NCI-H1048 (cell line): ENCODE data around the gene AUNIP.

Experiments
- DNase-seq: peaks from one replicate; lab custom pipeline; 2025; lab: John Stamatoyannopoulos, UW

The AUNIP gene

DNA sequence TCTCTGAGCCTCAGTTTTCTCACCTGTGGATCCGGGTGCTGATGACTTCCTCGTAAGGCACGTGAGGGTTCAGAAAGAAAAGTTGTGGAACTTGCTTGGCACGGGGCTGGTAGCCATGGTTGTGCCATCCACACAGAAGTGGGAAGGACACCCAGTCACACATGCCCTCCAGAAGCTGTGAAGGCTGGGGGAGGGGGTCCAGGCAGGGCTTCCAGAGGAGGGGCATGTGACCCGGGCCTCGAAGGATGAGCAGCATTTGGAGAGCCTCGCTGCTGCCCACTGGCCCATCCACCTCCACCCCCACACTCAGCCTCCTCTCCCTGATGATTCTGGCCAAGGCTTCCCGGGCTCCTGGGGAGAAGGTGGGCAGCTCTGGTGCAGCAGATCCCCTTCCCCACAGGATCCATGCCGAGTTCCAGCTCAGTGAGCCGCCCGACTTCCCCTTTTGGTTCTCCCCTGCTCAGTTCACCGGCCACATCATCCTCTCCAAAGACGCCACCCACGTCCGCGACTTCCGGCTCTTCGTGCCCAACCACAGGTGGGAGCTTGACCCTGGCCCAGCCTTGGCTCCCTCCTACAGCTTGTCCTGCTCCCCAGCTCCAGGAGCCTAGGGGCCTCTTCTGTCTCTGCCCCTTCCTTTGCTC is 49.9 kb downstream of the AUNIP start:
- no peak for DNase-seq

DNA sequence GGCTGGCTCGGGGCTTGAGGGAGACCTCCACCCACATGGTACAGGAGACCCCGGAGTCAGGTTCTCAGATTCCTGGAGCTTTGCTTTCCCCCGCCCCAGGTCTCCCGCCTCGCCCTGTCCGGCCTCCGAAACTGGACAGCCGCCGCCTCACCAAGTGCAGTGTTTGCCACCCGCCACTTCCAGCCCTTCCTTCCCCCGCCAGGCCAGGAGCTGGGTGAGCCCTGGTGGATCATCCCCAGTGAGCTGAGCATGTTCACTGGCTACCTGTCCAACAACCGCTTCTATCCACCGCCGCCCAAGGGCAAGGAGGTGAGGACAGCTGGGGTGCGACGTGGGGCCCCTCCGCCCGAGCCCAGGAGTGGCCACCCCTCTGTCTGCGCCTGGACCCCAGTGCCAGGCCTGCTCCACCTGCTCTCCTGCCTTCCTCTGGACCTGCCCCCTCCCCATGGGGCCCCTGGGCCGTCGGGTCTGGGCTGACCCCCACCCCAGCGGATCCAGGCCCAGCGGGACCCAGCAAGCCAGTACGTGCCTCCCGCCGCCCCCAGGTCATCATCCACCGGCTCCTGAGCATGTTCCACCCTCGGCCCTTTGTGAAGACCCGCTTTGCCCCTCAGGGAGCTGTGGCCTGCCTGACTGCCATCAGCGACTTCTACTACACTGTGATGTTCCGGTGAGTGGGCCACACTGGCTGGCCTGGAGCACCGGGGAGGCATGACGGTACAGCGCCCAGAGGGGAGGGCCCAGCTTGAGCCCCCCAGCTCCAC is 50.6 kb downstream of the AUNIP start:
- no peak for DNase-seq

DNA sequence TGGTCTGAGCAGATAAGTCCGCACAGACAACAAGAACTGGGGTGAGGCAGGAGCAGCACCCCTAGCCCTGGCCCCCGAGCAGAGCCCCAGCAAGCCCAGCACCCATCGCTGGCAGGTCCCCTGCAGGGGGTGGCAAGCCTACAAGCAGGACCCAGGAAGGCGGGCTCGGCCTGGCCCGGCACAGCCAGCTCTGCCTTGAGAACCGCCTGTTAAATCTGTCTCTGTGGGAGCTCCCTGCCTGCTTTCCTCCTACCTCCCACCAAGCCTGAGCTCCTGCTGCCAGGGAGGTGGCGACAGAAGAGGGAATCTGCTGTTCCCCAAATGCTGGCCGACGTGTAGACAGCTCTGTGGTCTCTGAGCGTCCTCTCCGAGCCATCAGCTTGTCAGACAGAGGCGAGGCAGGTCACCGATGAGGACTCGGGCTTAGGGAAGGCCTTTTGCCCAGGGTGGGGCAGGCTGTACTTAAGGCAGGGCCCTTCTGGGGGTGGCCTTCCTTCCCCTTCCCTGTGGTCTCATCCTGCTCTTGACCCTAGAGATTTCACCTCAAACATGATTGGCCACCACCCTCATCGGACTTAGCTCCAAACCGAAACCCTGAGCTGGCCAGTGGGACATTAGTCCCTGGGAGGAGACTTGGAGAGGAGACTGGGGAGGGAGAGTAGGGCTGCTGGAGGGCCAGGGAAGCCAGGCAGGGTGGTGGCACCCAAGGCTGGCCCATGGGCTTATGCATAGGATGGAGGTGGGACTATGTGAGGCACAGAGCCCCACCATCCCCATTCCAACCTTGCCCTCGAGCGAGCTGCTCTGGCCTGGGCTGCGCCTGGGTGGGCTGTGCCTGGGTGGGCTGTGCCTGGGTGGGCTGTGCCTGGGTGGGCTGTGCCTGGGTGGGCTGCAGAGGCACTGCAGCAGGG is 51.5 kb downstream of the AUNIP start:
- DNase-seq = no peak

DNA sequence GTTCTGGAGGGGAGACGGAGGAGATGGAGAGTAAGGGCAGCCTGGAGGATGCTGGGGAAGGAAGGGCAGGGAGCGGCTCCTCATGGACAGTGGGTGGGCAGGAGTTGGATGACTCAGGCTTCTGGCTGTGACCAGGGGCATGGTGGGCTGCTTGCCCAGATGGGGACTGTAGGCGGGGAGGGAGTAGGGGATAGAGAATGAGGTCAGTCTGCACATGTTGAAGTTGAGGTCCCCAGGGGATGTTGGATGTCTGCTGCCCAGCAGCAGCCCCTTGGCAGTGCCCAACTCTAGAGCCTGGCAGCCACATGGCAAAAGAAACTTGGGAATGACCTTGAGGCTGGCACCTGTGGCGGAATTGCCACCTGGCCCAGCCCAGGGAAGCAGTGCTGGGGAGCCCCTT is 52.8 kb downstream of the AUNIP start:
- no peak for DNase-seq

DNA sequence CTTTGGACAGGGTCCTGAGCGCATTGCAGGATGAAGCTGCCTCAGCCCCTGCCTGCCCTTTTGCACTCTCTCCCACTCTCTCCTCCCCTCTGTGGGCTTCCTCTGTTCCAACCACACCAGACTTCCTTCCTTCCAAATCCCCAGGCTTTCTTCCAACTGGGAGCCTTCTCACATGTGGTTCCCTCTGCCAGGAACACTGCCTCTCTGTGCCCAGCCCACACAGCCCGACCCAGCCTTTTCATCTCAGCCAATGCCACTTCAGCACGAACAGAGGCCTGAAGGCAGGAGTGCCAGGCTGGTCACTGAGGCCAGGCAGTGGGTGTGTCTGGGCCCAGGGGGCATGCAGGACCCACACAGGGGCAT is 53.4 kb downstream of the AUNIP start:
- no peak for DNase-seq

DNA sequence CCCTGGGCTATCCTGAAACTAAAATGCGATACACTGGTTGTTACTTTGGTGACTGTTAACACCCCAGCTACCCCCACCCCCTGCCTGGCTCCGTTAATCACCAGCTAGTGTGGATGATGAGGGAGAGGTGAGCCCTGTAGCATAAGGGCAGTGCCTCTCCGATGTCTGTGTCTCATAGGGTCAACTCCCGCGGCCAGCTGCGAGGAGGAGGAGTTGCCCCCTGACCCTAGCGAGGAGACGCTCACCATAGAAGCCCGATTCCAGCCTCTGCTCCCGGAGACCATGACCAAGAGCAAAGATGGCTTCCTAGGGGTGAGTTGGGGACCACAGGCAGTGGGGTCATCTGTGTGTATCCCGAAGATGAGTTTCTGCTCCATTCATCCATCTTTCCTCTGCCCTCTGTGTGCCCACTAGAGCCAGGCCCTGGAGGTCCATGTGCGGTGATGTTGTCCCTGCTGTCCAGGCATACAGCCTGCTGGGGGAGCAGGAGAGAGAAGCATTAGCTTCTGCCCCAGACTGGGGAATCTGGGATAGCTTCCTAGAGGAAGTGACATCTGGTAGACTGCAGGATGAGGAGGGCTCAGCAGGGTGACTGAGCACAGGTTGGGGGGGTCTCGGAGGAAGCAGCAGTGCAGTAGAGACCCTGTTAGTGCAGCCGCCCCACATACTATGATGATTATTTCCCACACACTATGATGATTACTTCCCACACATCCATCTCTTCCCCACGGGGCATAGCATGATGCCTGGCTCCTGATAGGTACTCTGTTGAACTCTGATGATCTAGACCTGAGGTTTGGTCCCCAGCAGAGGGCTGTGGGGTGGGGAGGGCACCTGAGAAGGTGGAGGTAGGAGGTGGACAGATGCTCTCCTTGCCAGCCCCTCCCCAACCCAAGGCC is 54.0 kb downstream of the AUNIP start:
- DNase-seq = no peak

DNA sequence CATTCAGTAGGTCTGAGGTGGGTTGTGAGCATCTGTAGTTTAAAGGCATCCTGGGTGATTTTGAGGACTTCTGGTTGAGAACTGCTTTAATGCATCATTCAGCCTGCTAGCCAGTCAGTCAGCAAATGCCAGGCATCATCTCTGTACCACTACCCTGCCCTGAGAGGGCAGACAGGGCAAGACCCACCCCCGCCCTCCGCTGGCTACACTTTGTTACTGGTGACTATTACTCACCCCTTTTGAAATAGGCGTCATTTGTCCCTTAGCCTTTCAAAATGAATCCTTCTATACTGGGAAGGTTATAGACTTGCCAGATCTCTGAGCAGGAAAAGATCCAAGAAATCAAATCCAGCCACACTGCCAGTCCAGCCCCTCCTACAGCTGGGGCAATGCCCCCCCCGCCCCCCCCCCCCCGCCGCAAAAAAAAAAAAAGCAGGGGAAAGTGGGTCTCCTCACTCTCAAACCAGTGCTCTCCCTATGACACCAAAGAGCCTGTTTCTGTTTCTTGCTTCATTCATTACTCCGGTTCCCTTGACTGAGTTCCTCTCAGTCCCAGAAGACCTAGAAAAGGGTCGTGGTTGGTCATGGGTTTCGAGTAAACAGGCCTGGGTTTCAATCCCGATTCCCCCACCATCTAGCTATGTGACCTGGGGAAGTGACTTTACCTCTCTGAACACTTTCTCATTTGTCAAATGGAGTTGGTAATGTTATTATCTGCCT is 54.9 kb downstream of the AUNIP start:
- DNase-seq = no peak

DNA sequence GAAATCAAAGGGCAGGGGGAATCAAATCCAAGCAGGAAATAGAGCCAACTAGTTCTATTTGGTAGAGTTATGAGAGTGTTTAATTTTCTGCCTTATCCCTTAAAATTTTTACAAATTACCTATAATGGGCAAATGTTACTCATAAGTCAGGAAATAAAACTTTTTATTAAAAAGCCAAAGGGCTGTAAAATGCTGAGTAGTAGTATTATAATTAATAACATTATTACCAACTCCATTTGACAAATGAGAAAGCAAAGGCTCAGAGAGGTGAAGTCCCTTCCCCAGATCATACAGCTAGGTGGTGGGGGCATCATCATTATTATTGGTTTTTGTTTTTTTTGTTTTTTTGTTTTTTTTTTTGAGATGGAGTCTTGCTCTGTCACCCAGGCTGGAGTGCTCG is 55.9 kb downstream of the AUNIP start:
- DNase-seq = no peak

DNA sequence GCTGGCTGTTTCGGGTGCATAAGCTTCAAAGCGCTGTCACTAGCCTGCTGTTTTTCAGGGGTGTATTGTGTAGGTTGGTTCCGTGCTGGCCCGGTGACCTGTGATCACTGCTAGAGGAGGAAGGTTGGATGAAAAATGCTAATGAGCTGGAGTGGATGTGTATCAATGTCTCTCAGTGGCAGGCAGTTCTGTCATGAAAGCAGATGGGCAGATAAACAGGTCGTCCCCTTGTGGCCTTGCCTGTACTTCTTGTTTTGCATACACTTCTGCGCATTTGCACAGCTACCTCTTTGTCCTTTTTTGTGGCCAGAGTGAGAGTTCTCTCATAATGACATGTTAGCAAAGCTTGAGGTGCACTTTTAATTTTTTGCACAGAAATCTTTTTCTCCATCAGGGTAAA is 56.3 kb downstream of the AUNIP start:
- DNase-seq = no peak

DNA sequence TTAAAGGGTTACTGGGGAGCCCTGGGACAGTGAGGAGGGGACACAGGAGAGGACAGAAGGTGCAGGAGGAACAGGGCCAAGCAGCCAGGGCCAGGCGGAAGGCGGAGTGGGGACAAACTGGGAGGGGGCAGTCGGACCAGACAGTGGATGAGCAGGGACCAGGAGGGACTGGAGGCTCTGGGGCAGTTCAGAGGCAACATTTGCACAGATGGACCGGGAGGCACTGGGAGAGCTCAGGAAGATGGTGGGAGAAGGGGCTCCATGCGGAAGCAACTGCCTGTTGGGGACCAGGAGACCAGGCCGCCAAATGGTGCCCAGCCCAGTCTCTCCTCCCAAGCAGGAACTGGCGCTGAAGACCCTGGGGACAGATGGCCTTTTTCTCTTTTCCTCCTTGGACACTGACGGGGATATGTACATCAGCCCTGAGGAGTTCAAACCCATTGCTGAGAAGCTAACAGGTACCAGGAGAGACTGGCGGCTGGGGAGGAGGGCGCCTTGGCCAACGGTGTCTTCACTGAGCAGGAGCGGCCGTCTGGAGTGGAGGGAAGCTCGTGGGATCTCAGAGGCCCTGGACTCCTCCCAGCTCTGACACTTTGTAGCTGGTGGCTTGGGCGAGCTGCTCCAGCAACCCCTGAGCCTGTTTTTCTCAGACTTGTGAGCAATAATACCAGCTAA is 58.4 kb downstream of the AUNIP start:
- no peak for DNase-seq

DNA sequence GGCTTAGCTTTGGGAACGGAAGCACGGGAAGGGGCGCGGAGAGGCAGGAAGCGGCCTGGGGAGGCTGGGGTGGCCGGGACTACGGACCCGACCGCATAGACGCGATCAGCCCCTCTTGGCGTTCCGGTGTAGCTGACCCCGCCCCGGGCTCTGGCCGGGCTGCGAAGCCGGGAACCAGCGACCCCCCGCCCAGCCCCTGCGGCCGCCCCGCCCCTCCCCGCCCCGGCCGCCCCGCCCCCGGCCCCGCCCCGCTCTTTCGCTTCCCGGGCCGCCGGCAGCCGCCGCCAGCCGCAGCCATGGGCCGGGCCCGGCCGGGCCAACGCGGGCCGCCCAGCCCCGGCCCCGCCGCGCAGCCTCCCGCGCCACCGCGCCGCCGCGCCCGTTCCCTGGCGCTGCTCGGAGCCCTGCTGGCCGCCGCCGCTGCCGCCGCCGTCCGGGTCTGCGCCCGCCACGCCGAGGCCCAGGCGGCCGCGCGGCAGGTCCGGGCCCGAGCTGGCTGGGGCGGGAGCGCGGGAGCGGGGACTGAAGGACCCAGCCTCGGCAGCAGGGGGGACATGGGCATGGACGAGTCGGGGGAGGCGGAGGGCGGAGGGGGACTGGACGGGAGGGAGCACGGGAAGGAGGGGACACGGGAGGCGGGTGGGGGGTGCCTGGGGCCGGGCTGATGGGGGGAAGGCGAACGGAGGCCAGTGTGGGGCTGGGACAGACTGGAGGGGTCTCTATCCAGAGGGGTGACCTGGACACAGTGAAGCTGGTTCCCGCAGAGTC is 59.1 kb downstream of the AUNIP start, which contains the start of gene SELENON:
SELENON (plus strand) TSS at position 259 of the 768 bp plus-strand sequence; CDS start at position 297, 38 bp downstream.
- no peak for DNase-seq

DNA sequence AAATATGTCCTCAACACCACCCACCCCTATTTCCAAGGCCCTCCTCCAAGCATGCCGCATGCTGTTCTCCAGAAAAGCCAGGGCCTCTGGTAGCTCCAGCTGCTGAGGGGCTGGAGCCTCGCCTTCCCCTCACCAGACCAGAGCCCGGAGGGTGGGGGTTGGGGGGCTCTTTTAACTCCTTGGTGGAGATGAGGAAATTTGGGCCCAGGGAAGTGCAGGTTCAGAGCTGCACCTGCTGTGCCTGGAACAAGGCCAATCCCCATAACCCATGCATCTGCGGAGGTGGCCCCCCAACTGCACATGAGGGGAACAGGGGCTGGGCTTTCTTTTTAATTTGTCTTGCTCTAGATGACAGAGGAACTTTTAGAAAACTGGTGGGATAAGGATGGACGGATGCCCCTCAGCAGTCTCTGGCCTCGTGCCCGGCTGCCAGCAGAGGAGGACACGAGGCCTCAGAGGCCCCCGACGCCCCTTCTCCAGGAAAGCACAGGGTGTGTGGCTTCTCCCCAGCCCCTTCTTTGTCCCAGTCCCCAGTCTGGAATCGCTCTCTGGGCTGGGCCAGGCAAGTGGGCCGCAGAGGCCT is 59.8 kb downstream of the AUNIP start:
- DNase-seq = no peak

DNA sequence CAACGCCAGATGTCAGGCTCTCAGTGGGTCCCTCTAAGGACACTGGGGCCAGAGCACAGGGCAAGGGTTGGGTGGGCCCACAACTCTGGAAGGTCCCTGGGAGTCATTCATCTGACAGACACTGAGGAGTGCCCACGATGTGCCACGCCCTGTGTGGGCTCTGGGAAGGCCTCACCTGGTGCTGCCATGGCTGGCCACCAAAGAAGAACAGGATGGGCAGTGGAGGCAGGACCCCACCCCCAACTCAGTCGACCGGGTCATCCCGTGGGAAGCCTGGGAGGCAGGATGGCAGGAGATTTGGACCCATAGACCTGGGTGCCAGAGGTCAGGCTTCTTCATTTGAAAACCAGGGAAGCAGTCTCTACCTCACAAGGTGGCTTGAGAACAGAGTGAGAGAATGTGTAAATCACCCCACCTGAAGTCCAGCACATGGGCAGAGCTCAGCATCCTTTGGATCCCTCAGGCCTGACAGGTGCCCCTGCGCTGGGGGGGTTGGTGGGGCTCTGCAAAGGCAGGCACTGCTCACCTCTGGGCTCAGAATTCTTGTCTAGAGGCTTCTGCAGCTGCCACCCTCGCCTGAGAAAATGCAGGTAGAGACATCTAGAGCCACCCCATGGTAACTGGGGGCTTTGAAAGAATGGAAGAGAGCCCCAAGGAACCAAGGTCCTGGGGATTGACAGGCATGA is 60.4 kb downstream of the AUNIP start:
- no peak for DNase-seq

DNA sequence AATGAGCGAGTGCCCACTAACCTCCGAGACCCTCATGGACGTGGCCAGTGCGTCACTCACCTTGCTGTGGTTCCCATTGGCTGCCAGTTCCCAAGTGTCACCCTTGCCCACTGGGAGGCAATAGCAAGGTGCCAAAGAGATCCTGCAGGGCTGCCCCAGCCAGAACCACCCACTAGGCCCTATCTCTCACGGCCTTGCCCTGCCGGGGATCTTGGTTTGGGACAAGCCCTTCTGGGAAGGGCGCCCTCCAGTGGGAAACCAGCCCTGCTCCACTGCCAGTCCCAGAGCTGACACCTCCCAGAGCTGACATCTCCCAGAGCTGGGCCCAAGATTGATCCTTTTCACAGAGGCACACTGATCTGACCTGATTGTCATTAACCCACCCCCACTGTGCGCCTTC is 61.3 kb downstream of the AUNIP start:
- DNase-seq = no peak

DNA sequence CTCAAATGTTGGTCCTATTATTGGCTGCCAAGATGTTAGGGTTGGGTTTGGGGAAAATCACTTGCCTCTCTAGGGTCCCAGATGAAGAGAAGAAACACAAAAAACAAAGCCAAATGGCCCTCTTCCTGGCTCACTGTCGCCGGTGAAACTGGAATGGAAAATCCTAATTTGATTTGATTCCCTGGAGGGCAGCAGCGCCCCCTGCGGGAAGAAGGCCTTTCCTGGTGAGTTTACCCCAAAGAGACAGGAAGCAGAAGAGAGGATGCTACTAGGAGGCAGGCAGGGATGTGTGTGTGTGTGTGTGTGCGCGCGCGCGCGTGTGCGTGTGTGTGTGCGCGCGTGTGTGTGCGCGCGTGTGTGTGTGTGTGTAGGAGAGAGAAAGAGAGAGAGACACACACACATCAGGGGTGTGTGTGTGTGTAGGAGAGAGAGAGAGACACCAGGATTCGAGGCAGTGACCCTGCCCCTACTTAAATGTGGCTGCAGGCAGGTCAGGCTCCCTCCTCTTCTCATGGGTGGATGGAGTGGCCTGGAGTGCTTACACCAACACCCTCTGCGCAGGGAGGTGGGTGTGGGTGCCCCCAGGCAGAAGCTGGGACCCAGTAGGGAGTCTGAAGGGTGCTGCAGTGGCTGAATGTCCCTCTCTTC is 62.3 kb downstream of the AUNIP start:
- peak; percentile 43 for DNase-seq

DNA sequence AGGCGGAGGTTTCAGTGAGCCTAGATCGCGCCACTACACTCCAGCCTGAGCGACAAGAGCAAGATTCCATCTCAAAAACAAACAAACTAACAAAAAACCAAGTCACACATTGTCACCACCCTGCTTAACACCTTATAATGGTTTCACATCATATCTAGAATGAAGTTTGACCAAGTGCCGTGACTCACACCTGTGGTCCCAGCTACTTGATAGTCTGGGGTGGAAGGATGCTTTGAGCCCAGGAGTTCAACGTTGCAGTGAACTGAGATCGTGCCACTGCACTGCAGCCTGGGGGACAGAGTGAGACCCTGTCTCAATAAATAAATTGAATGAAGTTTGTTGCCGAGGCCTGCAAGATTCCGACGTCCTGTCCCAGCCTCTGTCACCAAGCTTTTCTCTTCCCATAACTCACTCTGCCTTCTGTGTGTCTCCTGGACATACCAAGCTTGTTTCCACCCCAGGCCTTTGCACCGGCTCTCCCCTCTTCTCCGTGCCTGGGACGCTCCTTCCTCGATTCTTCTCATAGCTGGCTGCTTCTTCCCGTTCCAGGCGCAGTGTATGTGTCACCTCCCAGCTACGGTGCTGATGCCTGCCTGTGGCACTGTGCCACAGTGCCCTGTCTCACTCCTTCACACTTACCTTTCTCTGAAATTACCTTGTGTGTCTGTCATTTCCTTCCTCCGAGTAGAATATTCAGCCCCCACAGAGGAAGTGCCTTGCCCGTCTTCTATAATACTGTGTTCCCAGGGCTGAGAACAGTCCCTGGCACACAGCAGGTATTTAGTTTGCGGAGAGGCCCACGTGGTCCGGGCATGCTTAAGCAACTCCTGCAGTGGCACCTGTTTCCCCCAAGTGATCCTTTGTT is 63.1 kb downstream of the AUNIP start:
- DNase-seq = no peak

DNA sequence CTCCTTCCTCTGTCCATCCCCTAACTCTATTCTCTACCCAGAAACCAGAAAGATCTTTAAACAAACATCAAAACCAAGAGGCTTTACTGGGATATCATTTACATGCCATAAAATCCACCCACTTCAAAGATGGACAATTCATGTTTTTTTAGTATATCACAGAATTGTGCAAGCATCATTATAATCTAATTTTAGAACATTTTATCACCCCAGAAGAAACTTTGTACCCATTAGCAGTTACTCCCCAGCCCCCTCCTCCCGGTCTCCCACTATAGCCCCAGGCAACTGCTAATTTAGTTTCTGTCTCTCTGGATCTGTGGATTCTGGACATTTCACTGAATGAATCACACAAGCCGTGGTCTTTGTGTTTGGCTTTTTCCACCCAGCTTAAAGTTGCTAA is 64.0 kb downstream of the AUNIP start:
- no peak for DNase-seq
